CMK (cell line): Measurements from ENCODE around the gene ATG101.

Source experiments
- DNase-seq: peaks from one replicate; pipeline ENCODE4 v3.0.0-alpha.2; 2010; ENCODE audit warnings: low read depth

The ATG101 gene

GRCh38 chr12:52069327-52070184 is at the start of gene ATG101:
ATG101 (plus strand) TSS chr12:52069978; CDS start chr12:52073651, 3,673 bp downstream.
- DNase-seq: peak; percentile 89

- DNase-seq: no peak
Observed at GRCh38 chr12:52020539-52021336, 49.0 kb upstream of the ATG101 start.

GRCh38 chr12:52022841-52023181 is 47.0 kb upstream of the ATG101 start:
- DNase-seq: no peak

- peak; percentile 73 for DNase-seq
Observed at GRCh38 chr12:52023182-52023975, 46.4 kb upstream of the ATG101 start.

- no peak for DNase-seq
Observed at GRCh38 chr12:52023976-52024688, 45.6 kb upstream of the ATG101 start.

GRCh38 chr12:52024845-52025230 is 44.9 kb upstream of the ATG101 start:
- peak; percentile 87 for DNase-seq

- DNase-seq: no peak
Observed at GRCh38 chr12:52026263-52026662, 43.5 kb upstream of the ATG101 start.

GRCh38 chr12:52027085-52027843 is 42.5 kb upstream of the ATG101 start:
- no peak for DNase-seq

- no peak for DNase-seq
Observed at GRCh38 chr12:52029685-52030084, 40.1 kb upstream of the ATG101 start.

GRCh38 chr12:52032446-52032803 is 37.4 kb upstream of the ATG101 start:
- DNase-seq: no peak

GRCh38 chr12:52032804-52033445 is 36.9 kb upstream of the ATG101 start:
- peak; percentile 77 for DNase-seq

GRCh38 chr12:52033446-52034140 is 36.2 kb upstream of the ATG101 start:
- DNase-seq: no peak

- DNase-seq: no peak
Observed at GRCh38 chr12:52035190-52035589, 34.6 kb upstream of the ATG101 start.

GRCh38 chr12:52035926-52036325 is 33.9 kb upstream of the ATG101 start:
- DNase-seq: no peak

- DNase-seq: no peak
Observed at GRCh38 chr12:52036587-52037171, 33.1 kb upstream of the ATG101 start.

- DNase-seq: no peak
Observed at GRCh38 chr12:52037248-52037861, 32.4 kb upstream of the ATG101 start.

GRCh38 chr12:52038447-52038846 is 31.3 kb upstream of the ATG101 start:
- no peak for DNase-seq

- DNase-seq: no peak
Observed at GRCh38 chr12:52041035-52041434, 28.7 kb upstream of the ATG101 start.

GRCh38 chr12:52041695-52042123 is 28.1 kb upstream of the ATG101 start:
- DNase-seq: no peak
